Hindlimb muscle (tissue), 1 donor: ENCODE results near the gene FCHSD2. TPM values are rescaled to one million over a fixed set of nuclear protein-coding genes. Genes with fewer than 3 reads are reported as not detected.
A peak's percentile ranks its signal among the peaks of the same experiment; 100 is the strongest.
"Not testable (repeated sequence)": the region's sequence is repeated elsewhere in the genome, so short reads cannot be mapped to it uniquely, and the experiment has no call there.

Experiments
- DNase-seq: peaks from one replicate; pipeline ENCODE4 v3.0.0-alpha.2; 2013
- polyA plus RNA-seq: library from polyadenylated mRNA; unstranded; fragments of 120-200 nt; gene quantifications from one replicate; pipeline ENCODE4 v1.2.1, GENCODE V29; 2013; ENCODE audit not compliant: insufficient read length

The FCHSD2 gene
- polyA plus RNA-seq, 1 donor = 27.4 TPM

DNA sequence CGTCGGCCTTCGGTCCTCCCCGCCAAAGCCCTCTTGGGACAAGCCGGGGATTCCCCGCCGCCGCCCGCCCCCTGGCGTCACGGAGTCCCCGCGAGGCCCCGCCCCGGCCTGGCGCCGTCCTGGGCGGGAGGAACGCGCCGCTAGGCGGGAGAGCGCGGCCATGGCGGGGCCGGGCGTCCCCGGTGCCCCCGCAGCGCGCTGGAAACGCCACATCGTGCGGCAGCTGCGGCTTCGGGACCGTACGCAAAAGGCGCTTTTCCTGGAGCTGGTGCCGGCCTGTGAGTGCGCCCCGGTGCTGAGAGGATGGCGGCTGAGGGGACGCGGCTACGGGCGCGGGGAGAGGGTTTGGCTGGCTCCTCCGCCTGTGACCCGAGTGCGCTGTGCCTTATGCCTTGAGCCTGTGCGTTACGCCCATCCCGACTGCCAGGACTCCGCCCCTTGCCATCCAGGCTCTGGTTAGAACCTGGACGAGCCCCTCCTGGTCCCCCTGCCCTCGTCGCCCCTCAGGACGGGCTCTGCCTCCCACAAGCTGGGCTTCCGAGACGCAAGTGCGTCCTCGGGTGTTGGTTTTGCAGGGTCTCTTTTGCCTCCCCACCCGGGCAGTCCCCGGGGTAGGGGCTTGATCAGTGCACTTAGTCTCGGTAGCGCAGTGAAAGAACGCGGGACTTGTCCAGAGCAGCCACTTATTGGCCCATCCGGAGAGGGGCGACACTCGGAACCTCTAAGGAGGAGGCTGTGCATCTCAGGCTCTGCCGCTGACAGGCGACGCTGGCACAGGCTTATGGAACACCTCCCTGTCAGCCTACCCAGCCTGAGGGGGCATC lies 327.6 kb downstream of the FCHSD2 start, which contains the start of gene ATG16L2:
TSS of gene ATG16L2 (plus strand) at position 126 of the 824 bp plus-strand sequence. CDS start at position 161, 35 bp downstream.
- peak; percentile 91 for DNase-seq

DNA sequence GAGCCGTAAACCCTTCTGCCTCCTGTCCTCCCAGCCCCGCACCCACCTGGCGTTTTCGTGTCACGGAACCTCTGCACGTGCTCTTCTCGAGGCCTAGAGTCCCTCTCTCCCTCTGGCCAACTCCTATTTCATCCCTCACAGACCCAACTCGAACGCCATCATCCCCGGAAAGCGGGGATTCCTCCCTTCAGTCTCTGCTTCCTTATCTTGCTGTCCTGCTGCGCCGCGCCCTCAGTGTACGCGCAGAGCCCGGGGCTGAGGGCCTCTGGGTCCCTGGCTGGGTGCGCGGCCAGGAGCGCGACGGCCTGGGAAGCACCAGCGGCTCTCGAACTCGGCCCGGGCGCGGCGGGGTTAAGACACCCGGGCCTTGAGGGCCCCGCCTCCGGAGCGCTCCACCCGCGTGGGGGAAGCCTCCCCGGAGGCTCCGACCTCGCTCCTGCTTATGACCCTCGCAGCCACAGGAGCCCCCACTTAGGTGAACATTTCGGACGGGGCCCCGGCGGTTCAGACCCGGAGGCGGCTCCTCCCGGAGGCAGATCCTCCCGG lies 328.3 kb downstream of the FCHSD2 start:
- DNase-seq = no peak

DNA sequence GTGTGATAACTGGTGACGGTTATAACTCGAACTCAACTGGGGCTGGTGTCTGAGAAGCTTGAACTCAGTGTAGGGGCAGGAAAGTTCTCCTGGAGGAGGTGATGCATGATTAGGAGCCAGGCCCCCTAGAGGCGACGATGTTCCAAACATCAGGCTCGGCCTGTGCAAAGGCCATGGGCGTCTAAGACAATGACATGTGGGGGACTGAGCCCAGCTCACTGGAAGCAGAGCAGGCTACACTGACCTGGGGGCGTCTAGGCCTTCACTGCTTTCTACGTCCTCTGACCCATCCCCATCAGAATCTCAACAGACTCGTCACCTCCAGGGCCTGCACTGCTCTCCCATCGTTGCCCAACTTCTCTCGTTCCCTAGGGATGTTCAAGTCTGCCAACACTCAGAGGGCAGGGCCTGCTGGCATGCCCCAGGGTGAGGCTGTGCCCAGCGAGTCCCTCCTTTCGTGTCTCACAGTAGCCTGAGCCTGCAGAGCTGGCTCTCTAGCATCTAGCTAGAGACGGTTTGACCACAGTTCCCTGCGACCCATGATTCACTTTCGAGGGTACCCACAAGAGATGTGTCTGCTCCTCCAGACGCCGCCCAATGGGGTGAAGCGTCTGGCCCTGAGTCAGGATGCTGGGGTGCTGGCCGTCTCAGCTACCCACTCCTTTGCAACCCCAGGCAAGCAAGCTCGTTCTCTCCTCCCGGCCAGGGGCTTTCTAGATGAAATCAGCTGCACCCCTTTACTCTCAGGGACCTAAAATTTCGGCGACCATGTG lies 329.0 kb downstream of the FCHSD2 start:
- no peak for DNase-seq

DNA sequence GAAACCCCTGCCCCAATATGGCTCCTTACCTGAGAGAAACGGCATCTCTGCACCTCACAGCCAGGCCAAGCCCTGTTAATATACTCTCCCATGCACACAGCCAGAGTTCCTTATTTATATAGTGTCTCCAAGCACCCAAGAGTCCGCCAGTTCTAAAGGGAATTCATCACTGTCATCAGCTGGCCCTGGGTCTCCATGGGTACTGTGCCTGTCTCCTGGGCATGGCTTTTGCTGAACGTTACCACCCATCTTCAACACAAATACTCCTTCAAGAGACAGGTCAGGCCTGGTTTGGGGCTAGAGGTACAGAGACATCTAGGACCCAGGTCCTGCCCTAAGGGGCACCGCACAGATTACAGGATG lies 329.5 kb downstream of the FCHSD2 start:
- DNase-seq = no peak

DNA sequence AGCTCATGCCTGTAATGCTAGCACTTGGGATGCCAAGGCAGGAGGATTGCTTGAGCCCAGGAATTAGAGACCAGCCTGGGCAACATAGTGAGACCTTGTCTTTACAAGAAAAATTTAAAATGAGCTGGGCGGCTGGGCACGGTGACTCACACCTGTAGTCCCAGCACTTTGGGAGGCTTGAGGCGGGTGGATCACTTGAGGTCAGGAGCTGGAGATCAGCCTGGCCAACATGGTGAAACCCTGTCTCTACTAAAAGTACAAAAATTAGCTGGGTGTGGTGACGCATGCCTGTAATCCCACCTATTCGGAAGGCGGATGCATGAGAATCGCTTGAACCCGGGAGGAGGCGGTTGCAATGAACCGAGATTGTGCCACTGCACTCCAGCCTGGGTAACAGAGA lies 330.4 kb downstream of the FCHSD2 start:
- DNase-seq = not testable (repeated sequence)

DNA sequence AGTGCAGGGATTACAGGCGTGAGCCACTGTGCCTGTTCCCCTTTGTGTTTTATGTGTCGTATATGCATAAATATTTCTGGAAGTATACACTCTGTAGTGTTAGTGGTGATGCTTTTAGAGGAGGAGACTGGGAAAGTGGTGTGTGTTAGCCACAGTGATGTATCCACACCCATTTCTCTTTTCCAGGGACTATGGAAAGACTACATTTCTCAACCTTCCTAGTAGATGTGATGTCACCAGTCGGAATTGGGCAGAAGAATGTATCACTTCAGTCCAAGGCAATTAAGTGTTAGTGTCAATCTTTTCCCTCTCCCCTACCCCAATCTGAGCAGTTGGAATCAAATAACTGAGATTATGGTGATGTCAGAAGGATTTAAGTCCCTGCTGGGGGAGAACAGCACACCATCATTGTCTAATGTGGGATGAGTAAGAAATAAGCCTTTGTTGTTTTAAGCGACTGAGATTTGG lies 333.8 kb downstream of the FCHSD2 start:
- DNase-seq = no peak

DNA sequence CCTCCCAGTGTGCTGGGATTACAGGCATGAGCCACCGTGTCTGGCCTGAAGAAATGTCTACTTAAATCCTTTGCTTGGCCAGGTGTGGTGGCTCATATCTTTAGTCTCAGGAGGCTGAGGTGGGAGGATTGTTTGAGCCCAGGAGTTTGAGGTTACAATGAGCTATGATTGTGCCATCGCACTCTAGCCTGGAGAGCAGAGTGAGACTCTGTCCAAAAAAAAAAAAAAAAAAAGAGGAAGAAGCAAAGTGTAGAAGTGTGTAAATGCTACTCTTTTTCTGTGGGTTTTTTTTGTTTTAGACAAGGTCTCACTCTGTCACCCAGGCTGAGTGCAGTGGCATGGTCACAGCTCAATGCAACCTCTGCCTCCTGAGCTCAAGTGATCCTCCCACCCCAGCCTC lies 334.3 kb downstream of the FCHSD2 start:
- DNase-seq = no peak

DNA sequence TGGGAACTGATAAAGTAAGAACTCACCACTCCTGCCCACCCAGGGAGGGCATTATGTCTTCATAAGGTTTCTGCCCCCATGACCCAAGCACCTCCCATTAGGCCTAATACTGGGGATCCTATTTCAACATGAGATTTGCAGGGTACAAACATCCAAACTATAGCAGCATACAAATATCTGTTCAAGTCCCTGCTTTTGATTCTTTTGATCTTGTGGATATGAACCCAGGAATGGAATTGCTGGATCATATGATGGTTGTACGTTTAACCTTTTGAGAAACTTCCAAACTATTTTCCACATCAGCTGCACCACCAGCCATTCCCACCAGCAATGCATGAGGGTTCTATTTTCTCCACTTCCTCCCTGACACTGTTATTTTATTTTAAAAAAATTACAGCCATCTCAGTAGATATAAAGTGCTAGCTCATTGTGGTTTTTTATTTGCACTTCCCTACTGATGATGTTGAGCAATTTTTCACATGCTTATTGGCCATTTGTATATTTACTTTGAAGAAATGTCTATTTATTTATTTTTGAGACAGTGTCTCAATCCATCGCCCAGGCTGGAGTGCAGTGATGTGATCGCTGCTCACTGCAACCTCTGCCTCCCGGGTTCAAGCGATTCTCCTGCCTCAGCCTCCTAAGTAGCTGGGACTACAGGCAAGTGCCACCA lies 335.0 kb downstream of the FCHSD2 start:
- DNase-seq = no peak

DNA sequence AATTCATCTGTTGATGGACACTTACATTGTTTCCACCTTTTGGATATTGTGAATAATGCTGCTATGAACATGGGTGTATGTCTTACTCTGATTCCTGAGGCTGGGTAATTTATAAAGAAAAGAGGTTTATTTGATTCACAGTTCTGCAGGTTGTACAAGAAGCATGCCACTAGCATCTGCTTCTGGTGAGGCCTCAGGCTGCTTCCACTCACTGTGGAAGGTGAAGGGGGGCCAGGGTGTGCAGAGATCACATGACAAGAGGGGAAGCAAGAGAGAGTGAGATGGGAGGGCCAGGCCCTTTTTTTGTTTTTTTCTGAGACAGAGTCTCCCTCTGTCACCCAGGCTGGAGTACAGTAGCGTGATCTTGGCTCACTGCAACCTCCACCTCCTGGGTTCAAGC lies 335.7 kb downstream of the FCHSD2 start:
- not testable (repeated sequence) for DNase-seq

DNA sequence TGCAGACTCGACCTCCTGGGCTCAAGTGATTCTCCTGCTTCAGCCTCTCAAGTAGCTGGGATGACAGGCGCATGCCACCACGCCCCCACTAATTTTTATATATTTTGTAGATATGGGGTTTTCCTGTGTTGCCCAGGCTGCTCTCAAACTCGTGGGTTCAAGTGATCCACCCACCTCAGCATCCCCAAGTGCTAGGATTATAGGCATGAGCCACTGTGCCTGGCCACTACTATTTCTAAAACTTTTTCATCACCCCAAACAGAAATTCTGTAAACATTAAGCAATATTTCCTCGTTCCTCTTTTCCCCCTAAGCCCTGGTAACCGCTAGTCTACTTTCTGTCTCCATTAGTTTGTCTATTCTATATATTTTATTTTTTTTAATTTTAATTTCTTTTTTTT lies 336.9 kb downstream of the FCHSD2 start:
- DNase-seq = no peak

DNA sequence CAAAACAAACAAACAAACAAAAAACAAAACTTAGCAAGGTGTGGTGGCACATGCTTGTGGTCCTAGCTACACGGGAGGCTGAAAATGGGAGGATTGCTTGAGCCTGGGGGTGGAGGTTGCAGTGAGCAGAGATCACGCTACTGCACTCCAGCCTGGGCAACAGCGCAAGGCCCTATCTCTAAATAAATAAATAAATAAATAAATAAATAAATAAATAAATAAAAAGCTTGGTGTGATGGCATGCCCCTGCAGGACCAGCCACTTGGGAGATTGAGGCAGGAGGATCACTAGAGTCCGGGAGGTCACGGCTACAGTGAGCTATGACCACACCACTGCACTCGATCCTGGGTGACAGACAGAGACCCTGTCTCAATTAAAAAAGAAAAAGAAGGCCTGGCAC lies 339.3 kb downstream of the FCHSD2 start:
- DNase-seq = no peak

DNA sequence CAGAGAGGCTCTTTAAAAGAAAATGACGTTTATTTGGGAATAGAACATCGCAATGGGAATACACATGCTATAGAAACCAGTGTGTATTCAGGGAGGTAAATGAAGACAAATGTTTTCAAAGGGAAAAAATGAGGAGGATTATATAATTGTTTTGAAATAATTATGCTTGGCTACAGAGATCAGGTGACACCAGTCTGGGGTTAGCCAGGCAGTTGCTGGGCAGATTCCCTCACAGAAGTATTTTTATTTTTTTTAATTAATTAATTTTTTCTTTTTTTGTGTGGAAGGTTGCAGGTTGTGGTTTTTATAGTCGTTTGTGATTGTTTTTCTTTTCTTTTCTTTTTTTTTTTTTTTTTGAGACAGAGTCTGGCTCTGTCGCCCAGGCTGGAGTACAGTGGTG lies 342.7 kb downstream of the FCHSD2 start:
- DNase-seq = no peak

DNA sequence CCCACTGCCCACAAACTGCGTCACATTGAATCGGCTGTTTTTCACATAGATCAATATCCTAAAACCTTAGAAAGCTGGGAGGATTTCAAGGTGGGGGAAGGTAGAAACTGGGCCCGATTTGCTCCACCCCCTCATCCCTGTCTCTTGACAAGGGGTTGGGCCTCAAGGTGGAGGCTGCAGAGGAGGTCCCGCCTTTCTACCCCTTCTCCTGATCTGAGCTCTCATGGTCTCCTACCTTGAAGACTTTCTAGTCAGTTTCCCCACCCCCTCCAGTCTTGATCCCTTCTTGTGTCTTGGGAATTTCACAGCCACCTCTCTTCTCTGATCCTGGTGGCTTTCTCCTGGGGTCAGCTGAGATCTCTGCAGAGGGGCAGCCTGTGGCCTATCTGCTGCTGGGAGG lies 343.8 kb downstream of the FCHSD2 start:
- DNase-seq = no peak

DNA sequence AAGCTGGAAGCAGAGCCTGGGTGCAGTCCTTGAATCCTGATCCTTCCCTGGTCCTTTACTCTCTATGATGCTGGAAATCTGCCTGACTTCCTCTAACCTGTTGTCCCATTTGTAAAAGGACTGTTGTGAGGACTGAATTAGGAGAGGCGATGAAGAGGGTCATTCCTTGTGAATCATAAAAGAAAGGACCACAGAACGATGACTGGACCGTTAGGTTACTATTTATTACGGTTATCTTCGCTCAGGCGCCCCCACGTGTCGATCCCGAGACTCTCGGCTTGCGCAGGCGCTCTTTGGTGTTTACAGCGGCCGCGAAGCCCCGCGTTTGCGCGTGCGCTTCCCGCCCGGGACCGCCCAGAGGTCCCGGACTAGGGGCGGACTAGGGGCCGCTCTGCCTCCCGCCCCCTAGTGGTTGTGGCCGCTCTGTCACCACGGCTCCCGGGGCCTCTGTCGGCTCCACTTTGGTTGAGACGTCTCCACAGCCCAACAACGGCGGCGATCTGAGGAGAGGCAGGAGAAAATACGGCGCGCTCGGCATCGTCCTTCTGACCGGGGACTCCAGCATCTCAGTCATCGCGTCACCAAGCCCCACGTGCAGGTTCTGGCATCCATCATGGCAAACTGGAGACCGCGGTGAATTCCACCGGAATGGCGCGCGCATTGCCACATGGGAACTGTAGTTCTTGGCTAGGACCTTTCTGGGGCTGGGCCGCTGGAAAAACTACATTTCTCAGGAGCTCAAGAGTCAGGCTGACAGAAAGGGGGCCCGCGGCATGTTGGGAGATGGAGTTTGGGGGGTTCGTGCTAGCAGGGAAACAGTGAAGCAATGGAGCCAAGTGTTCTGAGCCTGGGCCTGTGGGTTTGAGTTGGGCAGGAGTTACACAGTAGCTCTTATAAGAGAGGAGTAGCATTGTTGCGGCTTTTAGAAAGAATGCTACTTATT lies 348.4 kb downstream of the FCHSD2 start, which contains the start of gene STARD10:
TSS of gene STARD10 (minus strand) at position 623 of the 943 bp plus-strand sequence. CDS start 12,866 bp downstream, outside the sequence.
- DNase-seq = peak; percentile 98

DNA sequence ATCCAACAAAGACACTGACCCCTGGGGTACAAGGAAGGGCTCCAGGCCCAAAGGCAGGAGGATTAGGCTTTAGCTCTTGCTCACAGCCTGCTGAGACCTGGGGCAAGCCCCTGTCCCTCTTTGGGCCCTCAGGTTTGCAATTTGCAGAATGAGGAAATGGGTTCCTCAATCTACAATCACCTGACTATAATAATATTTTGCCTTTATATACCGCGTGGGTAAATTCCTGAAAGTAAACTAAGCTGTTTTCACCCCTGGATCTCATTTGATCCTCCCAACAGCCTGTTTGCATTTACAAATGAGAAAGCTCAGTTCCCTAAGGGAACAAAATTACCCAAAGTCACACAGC lies 349.1 kb downstream of the FCHSD2 start:
- no peak for DNase-seq

DNA sequence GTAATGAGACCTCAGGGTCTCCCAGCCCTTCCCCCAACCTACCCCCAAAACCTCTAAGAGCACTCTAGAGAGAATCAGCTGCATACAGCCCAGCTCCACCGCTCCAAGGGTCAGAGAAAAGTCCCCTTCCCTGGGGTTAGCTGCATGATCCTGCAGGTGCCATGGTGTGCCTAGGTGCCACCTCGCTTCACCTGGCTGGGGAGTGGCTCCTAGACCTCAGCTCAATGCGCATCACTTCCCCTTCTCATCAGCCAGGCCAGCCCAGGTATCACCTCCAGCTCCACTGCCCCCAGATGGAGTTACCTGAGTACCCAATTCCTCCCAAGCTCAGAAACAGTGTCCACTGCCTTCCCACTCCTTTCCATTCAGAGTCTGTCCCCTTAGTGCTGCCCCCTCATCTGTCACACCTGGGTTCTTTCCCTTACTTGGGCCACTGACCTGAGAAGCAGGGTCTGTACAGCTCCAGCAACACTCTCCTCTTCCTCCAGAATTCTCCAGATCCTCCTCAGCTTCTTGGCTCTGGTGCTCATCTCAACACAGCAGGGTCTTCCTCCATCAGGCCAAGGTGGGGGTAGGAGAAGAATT lies 349.6 kb downstream of the FCHSD2 start:
- no peak for DNase-seq

DNA sequence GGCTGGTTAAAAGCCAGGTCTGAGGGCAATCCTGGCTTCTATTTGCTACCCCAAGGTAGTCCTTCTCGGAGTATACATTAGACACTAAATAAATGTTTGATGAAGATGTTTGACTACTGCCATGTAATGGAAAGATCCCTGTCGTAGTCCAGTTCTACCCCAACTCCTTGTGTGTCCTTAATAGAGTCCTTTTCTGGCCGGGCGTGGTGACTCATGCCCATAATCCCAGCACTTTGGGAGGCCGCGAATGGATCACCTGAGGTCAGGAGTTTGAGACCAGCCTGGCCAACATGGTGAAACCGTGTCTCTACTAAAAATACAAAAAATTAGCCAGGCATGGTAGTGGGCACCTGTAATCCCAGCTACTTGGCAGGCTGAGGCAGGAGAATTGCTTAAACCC lies 350.9 kb downstream of the FCHSD2 start:
- not testable (repeated sequence) for DNase-seq

DNA sequence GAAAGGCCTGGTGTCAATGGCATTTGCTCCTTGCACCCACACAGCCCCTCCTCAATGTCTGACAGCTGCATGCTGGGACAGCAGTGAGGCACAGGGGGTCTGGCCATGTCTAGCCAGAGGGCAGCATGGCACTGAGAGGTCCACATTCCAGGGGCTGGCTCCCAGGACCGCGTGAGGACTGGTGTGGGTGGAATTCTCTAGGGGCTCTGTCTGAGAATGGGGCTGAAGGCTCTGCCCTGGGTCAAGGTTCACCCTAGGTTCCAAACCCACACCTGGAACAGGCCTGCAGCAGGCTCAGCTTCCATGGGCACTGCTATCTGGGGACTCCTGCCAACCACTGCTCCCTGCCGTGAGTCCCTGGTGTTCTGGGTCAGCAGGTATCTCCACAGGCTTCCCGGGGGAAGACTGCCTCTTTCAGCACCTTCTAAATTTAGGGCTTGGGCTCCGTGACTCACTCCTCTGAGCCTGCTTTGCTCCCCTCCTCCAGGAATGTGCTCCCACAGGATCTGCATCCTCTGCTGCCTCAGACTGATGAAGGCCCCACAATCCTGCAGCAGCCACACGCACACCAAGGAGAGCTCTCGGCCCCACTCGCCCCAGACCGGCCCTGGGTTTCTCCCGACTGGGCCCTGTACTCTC lies 352.5 kb downstream of the FCHSD2 start:
- DNase-seq = no peak

DNA sequence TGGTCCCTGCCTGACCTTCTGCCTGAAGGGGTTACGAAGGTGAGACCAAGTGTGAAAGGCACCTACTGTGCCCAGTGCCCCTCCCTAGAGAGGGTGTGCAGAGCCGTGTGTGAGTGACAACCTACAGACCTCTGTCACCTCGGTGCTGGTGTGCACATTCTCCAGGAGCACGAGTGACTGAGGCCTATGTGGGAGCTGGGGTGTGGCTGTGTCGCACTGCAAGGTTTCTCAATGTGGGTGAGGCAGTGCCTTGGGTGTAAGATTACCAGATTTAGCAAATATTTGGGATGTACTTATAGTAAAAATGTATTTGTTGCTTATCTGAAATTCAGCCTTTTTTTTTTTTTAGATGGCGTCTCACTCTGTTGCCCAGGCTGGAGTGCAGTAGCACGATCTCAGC lies 353.9 kb downstream of the FCHSD2 start:
- no peak for DNase-seq

DNA sequence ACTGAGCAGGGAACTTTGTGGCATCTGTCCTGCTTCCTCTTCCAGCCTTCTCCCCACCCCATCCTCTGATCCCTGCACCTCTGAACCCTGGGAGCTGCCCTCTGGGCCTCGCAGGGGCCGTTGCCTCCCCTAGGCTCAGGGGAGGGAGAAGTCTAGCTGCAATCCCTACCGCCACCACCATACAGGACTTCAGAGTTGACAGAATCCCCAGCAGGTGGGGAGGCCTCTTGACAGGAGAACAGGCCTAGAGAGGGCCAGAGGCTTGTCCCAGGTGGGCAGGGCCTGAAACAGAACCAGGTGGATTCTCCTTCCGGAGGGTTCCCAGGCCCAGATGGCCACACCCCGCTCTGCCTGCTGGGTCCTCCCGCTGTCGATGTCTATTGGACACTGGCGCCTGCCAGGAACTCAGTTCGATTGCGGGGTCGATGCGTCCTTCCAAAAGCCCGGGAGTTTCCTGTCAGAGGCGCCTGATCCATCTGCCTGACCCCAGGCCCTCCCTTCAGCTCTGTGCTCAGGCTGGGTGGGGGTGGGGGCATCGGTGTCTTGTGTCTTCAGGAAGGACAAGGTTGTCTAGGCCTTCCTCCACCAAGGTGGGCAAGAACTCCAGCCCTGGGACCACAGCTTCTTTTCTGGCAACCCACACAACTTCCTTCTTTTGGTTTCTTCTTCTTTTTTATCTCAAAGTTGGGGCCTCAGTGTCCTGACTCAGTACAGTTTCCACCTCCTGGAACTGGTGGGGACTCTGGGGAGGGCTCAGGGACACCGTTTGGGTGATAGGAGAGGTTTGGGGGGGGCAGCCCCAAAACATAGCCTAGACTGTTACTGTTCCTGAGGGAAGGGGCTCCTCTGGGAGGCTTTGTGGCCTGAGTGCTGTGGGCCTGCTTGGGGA lies 354.7 kb downstream of the FCHSD2 start:
- no peak for DNase-seq
